NCI-H1048 (cell line): ENCODE results near the gene ARHGAP15.

ENCODE experiments used
- DNase-seq: peaks from one replicate; lab custom pipeline; 2025; lab: John Stamatoyannopoulos, UW

The ARHGAP15 gene

GRCh38 chr2:143144813-143145455 is 15.7 kb downstream of the ARHGAP15 start:
- no peak for DNase-seq

- no peak for DNase-seq
Measured at GRCh38 chr2:143146366-143146765, 17.1 kb downstream of the ARHGAP15 start.

GRCh38 chr2:143146815-143147530 is 17.8 kb downstream of the ARHGAP15 start:
- DNase-seq, result no peak

- no peak for DNase-seq
Measured at GRCh38 chr2:143148011-143148410, 18.8 kb downstream of the ARHGAP15 start.

- DNase-seq, result no peak
Measured at GRCh38 chr2:143148757-143149156, 19.5 kb downstream of the ARHGAP15 start.

GRCh38 chr2:143150287-143150686 is 21.1 kb downstream of the ARHGAP15 start:
- DNase-seq, result no peak

GRCh38 chr2:143151111-143151752 is 22.0 kb downstream of the ARHGAP15 start:
- DNase-seq, result no peak

GRCh38 chr2:143152219-143152618 is 23.0 kb downstream of the ARHGAP15 start:
- no peak for DNase-seq

GRCh38 chr2:143152637-143153036 is 23.4 kb downstream of the ARHGAP15 start:
- no peak for DNase-seq

- no peak for DNase-seq
Measured at GRCh38 chr2:143155661-143156060, 26.4 kb downstream of the ARHGAP15 start.

- no peak for DNase-seq
Measured at GRCh38 chr2:143157001-143157400, 27.8 kb downstream of the ARHGAP15 start.

GRCh38 chr2:143157418-143157817 is 28.2 kb downstream of the ARHGAP15 start:
- no peak for DNase-seq

- no peak for DNase-seq
Measured at GRCh38 chr2:143158098-143158497, 28.9 kb downstream of the ARHGAP15 start.

GRCh38 chr2:143158551-143159485 is 29.6 kb downstream of the ARHGAP15 start:
- no peak for DNase-seq

- no peak for DNase-seq
Measured at GRCh38 chr2:143159486-143159840, 30.2 kb downstream of the ARHGAP15 start.

GRCh38 chr2:143160732-143161707 is 31.8 kb downstream of the ARHGAP15 start:
- DNase-seq, result no peak

- DNase-seq, result no peak
Measured at GRCh38 chr2:143162123-143162837, 33.1 kb downstream of the ARHGAP15 start.

GRCh38 chr2:143162997-143163396 is 33.8 kb downstream of the ARHGAP15 start:
- no peak for DNase-seq

- DNase-seq, result no peak
Measured at GRCh38 chr2:143163499-143163898, 34.3 kb downstream of the ARHGAP15 start.

- DNase-seq, result no peak
Measured at GRCh38 chr2:143165291-143165690, 36.1 kb downstream of the ARHGAP15 start.
